Neural cell (in vitro differentiated cells): ENCODE results near the gene RNU1-3. TPM values are rescaled to one million over a fixed set of nuclear protein-coding genes. Genes with fewer than 3 reads are reported as not detected.
"Not testable (repeated sequence)": the region's sequence is repeated elsewhere in the genome, so short reads cannot be mapped to it uniquely, and the experiment has no call there.

Source experiments
- H2AFZ ChIP-seq: fragments of 200-600, 300-800 bp; sonication (generic), shearing (Covaris generic); 2 replicates; pipeline ENCODE4 v1.6.0; 2014; ENCODE audit warnings: low read depth, mild to moderate bottlenecking, antibody characterized with exemption, low read length, moderate library complexity
- H3F3A ChIP-seq: fragments of 200-600 bp; shearing (Covaris generic); 2 replicates; pipeline ENCODE4 v1.6.1; 2016; ENCODE audit warnings: mild to moderate bottlenecking, moderate library complexity, mixed read lengths, antibody characterized with exemption, low read length; ENCODE audit not compliant: insufficient read depth, poor library complexity, severe bottlenecking
- H3K27ac ChIP-seq: fragments of 200-600, 300-800 bp; sonication (generic), shearing (Covaris generic); 2 replicates; pipeline ENCODE4 v1.5.1; 2014; ENCODE audit warnings: mild to moderate bottlenecking, low read length, moderate library complexity
- H3K27me3 ChIP-seq: fragments of 300-800, 200-600 bp; sonication (generic), shearing (Covaris generic); 2 replicates; pipeline ENCODE4 v1.6.0; 2014; ENCODE audit warnings: mild to moderate bottlenecking, low read depth, low read length, moderate library complexity; ENCODE audit not compliant: insufficient read depth
- H3K36me3 ChIP-seq: fragments of 300-800, 200-600 bp; sonication (generic), shearing (Covaris generic); 2 replicates; pipeline ENCODE4 v1.5.1; 2014; ENCODE audit warnings: mild to moderate bottlenecking, antibody characterized with exemption, low read length, moderate library complexity; ENCODE audit not compliant: insufficient read depth
- H3K4me2 ChIP-seq: fragments of 300-800, 200-600 bp; sonication (generic), shearing (Covaris generic); 2 replicates; pipeline ENCODE4 v1.6.0; 2014; ENCODE audit warnings: mild to moderate bottlenecking, low read length
- H3K4me3 ChIP-seq: fragments of 300-800, 200-600 bp; sonication (generic), shearing (Covaris generic); 2 replicates; pipeline ENCODE4 v1.5.1; 2014; ENCODE audit warnings: mild to moderate bottlenecking, low read length, moderate library complexity
- H3K79me2 ChIP-seq: fragments of 200-600 bp; shearing (Covaris generic); replicated peaks from 2 replicates; pipeline ENCODE4 v1.6.0; 2014; ENCODE audit warnings: mild to moderate bottlenecking, low read length, moderate library complexity; ENCODE audit not compliant: insufficient read depth
- H3K9ac ChIP-seq: fragments of 300-800, 200-600 bp; sonication (generic), shearing (Covaris generic); 2 replicates; pipeline ENCODE4 v1.6.1; 2016; ENCODE audit warnings: mild to moderate bottlenecking, low read length, mixed read lengths
- H3K9me2 ChIP-seq: fragments of 200-600 bp; shearing (Covaris generic); 2 replicates; pipeline ENCODE4 v1.6.1; 2016; ENCODE audit warnings: mild to moderate bottlenecking, low read length, mixed read lengths; ENCODE audit not compliant: insufficient read depth
- H3K9me3 ChIP-seq: fragments of 200-600, 300-800 bp; sonication (generic), shearing (Covaris generic); 2 replicates; pipeline ENCODE4 v1.6.1; 2016; ENCODE audit warnings: mild to moderate bottlenecking, mixed run types, low read length, moderate library complexity, mixed read lengths
- H4K20me1 ChIP-seq: fragments of 200-600 bp; shearing (Covaris generic); 2 replicates; pipeline ENCODE4 v1.6.1; 2016; ENCODE audit warnings: mild to moderate bottlenecking, mixed run types; ENCODE audit not compliant: insufficient read depth
- CTCF ChIP-seq: fragments of 450-650 bp; IDR thresholded peaks from 2 replicates; pipeline ENCODE4 v1.5.1; 2014; ENCODE audit warnings: antibody characterized with exemption, mild to moderate bottlenecking, moderate library complexity; ENCODE audit not compliant: poor library complexity, severe bottlenecking
- EP300 ChIP-seq: fragments of 450-650 bp; conservative IDR thresholded peaks from 2 replicates; pipeline ENCODE4 v1.6.1; 2014; ENCODE audit warnings: antibody characterized with exemption, mild to moderate bottlenecking, moderate library complexity; ENCODE audit not compliant: poor library complexity, severe bottlenecking
- EZH2 ChIP-seq: fragments of 200-600, 300-800 bp; shearing (Covaris generic), sonication (generic); IDR thresholded peaks from 2 replicates; pipeline ENCODE4 v1.6.1; 2014; ENCODE audit warnings: antibody characterized with exemption, low read length, borderline replicate concordance, mild to moderate bottlenecking; ENCODE audit not compliant: insufficient read depth, poor library complexity, severe bottlenecking
- MXI1 ChIP-seq: fragments of 450-650 bp; conservative IDR thresholded peaks from 2 replicates; pipeline ENCODE4 v1.6.1; 2014; ENCODE audit warnings: antibody characterized with exemption, mild to moderate bottlenecking; ENCODE audit not compliant: poor library complexity, severe bottlenecking
- RAD21 ChIP-seq: fragments of 450-650 bp; conservative IDR thresholded peaks from 2 replicates; pipeline ENCODE4 v1.6.1; 2014; ENCODE audit warnings: antibody characterized with exemption, mild to moderate bottlenecking, moderate library complexity
- REST ChIP-seq: IDR thresholded peaks from 2 replicates; pipeline ENCODE4 v1.6.1; 2012; ENCODE audit warnings: borderline replicate concordance
- SMC3 ChIP-seq: fragments of 450-650 bp; conservative IDR thresholded peaks from 2 replicates; pipeline ENCODE4 v1.6.1; 2014; ENCODE audit warnings: antibody characterized with exemption, mild to moderate bottlenecking, moderate library complexity; ENCODE audit not compliant: poor library complexity
- TAF1 ChIP-seq: IDR thresholded peaks from 2 replicates; pipeline ENCODE4 v1.6.1; 2012; ENCODE audit warnings: low read depth
- polyA plus RNA-seq: library from polyadenylated mRNA; depleted of rRNA; stranded (reverse); fragments of >200 nt; gene quantifications from 2 replicates; pipeline ENCODE4 v1.2.3, GENCODE V29; 2014

The RNU1-3 gene
- polyA plus RNA-seq, 1 donor from 2014 or later = not detected

- no peak for TF ChIP-seq RAD21
- no peak for TF ChIP-seq CTCF
- no peak for TF ChIP-seq EP300
- no peak for TF ChIP-seq REST
- TF ChIP-seq MXI1 = no peak
- TF ChIP-seq TAF1 = no peak
- TF ChIP-seq EZH2 = no peak
- TF ChIP-seq SMC3 = no peak
- peak overlapping the region; percentile 69 for H3K27ac ChIP-seq
Measured at GRCh38 chr1:16644193-16644481, 22.6 kb downstream of the RNU1-3 start.

GRCh38 chr1:16643476-16644192, 23.1 kb downstream of the RNU1-3 start:
- H3F3A ChIP-seq, H4K20me1 ChIP-seq, H3K9me3 ChIP-seq, H3K9me2 ChIP-seq, H3K36me3 ChIP-seq, H3K27me3 ChIP-seq: not testable (repeated sequence)
- Histone ChIP-seq H3K9ac (peak overlapping the region; percentile 81), H3K79me2 (peaks cover 31% of the 10 kb centered on the region), H2AFZ (peak overlapping the region; percentile 78), H3K27ac (peak overlapping the region; percentile 69), H3K4me2 (peak overlapping the region; percentile 76), H3K4me3 (peak overlapping the region; percentile 62)

More at GRCh38 chr1:16644193-16644481, 22.6 kb downstream of the RNU1-3 start:
- H3K9me2 ChIP-seq = no peaks in the 10 kb centered on the region
- H3F3A ChIP-seq = no peaks in the 10 kb centered on the region
- no peaks in the 10 kb centered on the region for H3K36me3 ChIP-seq
- peak overlapping the region; percentile 76 for H3K4me2 ChIP-seq
- peaks cover 31% of the 10 kb centered on the region for H3K79me2 ChIP-seq
- no peaks in the 10 kb centered on the region for H3K9me3 ChIP-seq
- no peaks in the 10 kb centered on the region for H4K20me1 ChIP-seq
- no peaks in the 10 kb centered on the region for H3K27me3 ChIP-seq
- H3K9ac ChIP-seq = peak overlapping the region; percentile 81
- peak overlapping the region; percentile 78 for H2AFZ ChIP-seq
- peak overlapping the region; percentile 62 for H3K4me3 ChIP-seq

GRCh38 chr1:16643001-16643411, 23.7 kb downstream of the RNU1-3 start:
- not testable (repeated sequence) for H3K27me3 ChIP-seq, H3F3A ChIP-seq, H3K9me3 ChIP-seq, H4K20me1 ChIP-seq, H2AFZ ChIP-seq, H3K36me3 ChIP-seq, H3K9me2 ChIP-seq, H3K27ac ChIP-seq
- Histone ChIP-seq H3K9ac (peak overlapping the region; percentile 27), H3K4me2 (peak overlapping the region; percentile 7), H3K4me3 (peak overlapping the region; percentile 62), H3K79me2 (peaks cover 31% of the 10 kb centered on the region)

GRCh38 chr1:16642025-16642966, 24.5 kb downstream of the RNU1-3 start:
- not testable (repeated sequence) for H2AFZ ChIP-seq, H3K27ac ChIP-seq, H3F3A ChIP-seq, H3K9me2 ChIP-seq, H4K20me1 ChIP-seq, H3K4me2 ChIP-seq, H3K27me3 ChIP-seq, H3K9me3 ChIP-seq, H3K9ac ChIP-seq, H3K36me3 ChIP-seq
- peaks cover 31% of the 10 kb centered on the region for H3K79me2 ChIP-seq
- peak overlapping the region; percentile 62 for H3K4me3 ChIP-seq
